ENCODE data around the gene MED22.

- TF ChIP-seq CTCF (IDR thresholded peaks at IDR 0.05; ENCODE audit: insufficient read depth, low read length, poor library complexity, severe bottlenecking) (no peak), EZH2phosphoT487 (conservative IDR thresholded peaks at IDR 0.05; ENCODE audit: low read length) (no peak)
Observed at GRCh38 chr9:133353548-133353947, 5.6 kb upstream of the MED22 start.

All from SU-DHL-6 (cell line).